Endothelial cell of umbilical vein (primary cell): Measurements from ENCODE around the gene CERK.

Experiments
- CTCF ChIP-seq, 2 donors: IDR thresholded peaks; 1 replicate in 1 of 2; 2 replicates in 1 of 2; pipeline ENCODE4 v1.5.1; 2011; ENCODE audit warnings: low read length in 2 of 2, mild to moderate bottlenecking in 2 of 2, moderate library complexity in 2 of 2, control low read depth in 1 of 2, inconsistent platforms in 1 of 2, low read depth in 1 of 2; ENCODE audit not compliant: insufficient read depth in 1 of 2; ENCODE audit errors: extremely low read depth in 1 of 2
- MAX ChIP-seq: IDR thresholded peaks from 2 replicates; pipeline ENCODE4 v1.6.1; 2011; ENCODE audit not compliant: insufficient read depth, insufficient read length
- MYC ChIP-seq: IDR thresholded peaks from one replicate; pipeline ENCODE4 v1.6.1; 2011; ENCODE audit warnings: mild to moderate bottlenecking, low read depth, low read length
- POLR2A ChIP-seq: IDR thresholded peaks from 2 replicates; pipeline ENCODE4 v1.6.1; 2012; ENCODE audit warnings: low read depth, mild to moderate bottlenecking, control low read depth, low read length

- TF ChIP-seq POLR2A (no peak), CTCF (IDR thresholded peaks at IDR 0.05; ENCODE audit: extremely low read depth in 1 of 2, insufficient read depth in 1 of 2, low read depth in 1 of 2, low read length in 2 of 2) (no peak), MYC (no peak), MAX (no peak)
These were observed 31.2 kb upstream of the CERK start for GRCh38 chr22:46769191-46769675.
